GM12878 (cell line): ENCODE results near the gene NMT1. TPM values are rescaled to one million over a fixed set of nuclear protein-coding genes. Genes with fewer than 3 reads are reported as not detected.
A peak's percentile ranks its signal among the peaks of the same experiment; 100 is the strongest.

Source experiments
- ATAC-seq: fragments of 200-7000 bp; cut with Tn5 transposase; 3 replicates; pipeline ENCODE4 v1.9.1; 2020; ENCODE audit warnings: mild to moderate bottlenecking, moderate library complexity
- BruUV-seq: library from RNA; stranded (reverse); fragments of 400-500 nt; replicated peaks from 2 replicates; lab custom pipeline; 2021; lab: Mats Ljungman, UMichigan
- CTCF ChIA-PET: fragments of 300-600 bp; sonication (Branson Sonifier 250); formaldehyde crosslinking; extraction: SDS; loops from one replicate; lab custom pipeline; 2021; ENCODE audit warnings: inconsistent platforms; lab: Yijun Ruan, JAX
- POLR2A ChIA-PET: fragments of 350-600 bp; formaldehyde crosslinking; extraction: SDS; loops from one replicate; lab custom pipeline; 2021; ENCODE audit warnings: inconsistent platforms; lab: Charles Lee
- RAD21 ChIA-PET: fragments of 300-600 bp; sonication (Branson Sonifier 250); formaldehyde crosslinking; loops from one replicate; lab custom pipeline; 2023; ENCODE audit warnings: antibody characterized with exemption; ENCODE audit not compliant: unreplicated experiment; lab: Charles Lee
- SMC1A ChIA-PET: fragments of 300-600 bp; sonication (Branson Sonifier 250); formaldehyde crosslinking; loops from one replicate; lab custom pipeline; 2023; ENCODE audit not compliant: unreplicated experiment, uncharacterized antibody; lab: Charles Lee
- DNase-seq: peaks from one replicate; pipeline ENCODE4 v3.0.0-alpha.2; 2011; ENCODE audit warnings: low read depth, low spot score
- FAIRE-seq: peaks from 3 replicates; lab custom pipeline; 2011; peaks lifted over from hg19 to GRCh38; lab: Jason Lieb, UNC
- H2AFZ ChIP-seq: 2 replicates; pipeline ENCODE4 v1.6.0; 2011; ENCODE audit warnings: low read depth, low read length, control low read depth; ENCODE audit not compliant: control insufficient read depth
- H3K27ac ChIP-seq: 2 replicates; pipeline ENCODE4 v1.5.1; 2011; ENCODE audit warnings: control low read depth; ENCODE audit not compliant: control insufficient read depth, insufficient read depth
- H3K27me3 ChIP-seq, 2 experiments: replicated peaks in 1 of 2; 2 replicates each; pipeline versions ENCODE4 v1.6.0 to v1.6.1; 2011; ENCODE audit warnings: low read length in 1 of 2; ENCODE audit not compliant: control insufficient read depth in 2 of 2, insufficient read depth in 2 of 2
- H3K36me3 ChIP-seq, 2 experiments: 2 replicates each; pipeline ENCODE4 v1.5.1; 2011; ENCODE audit warnings: low read length in 1 of 2; ENCODE audit not compliant: control insufficient read depth in 2 of 2, insufficient read depth in 2 of 2
- H3K4me1 ChIP-seq: 2 replicates; pipeline ENCODE4 v1.6.1; 2011; ENCODE audit warnings: mild to moderate bottlenecking, low read length, moderate library complexity, mixed read lengths; ENCODE audit not compliant: control insufficient read depth, insufficient read depth
- H3K4me2 ChIP-seq: 2 replicates; pipeline ENCODE4 v1.6.0; 2011; ENCODE audit warnings: control low read depth; ENCODE audit not compliant: control insufficient read depth, insufficient read depth
- H3K4me3 ChIP-seq: fragments of 200-600 bp; sonication (generic); 2 replicates; pipeline ENCODE4 v1.5.1; 2016
- H3K79me2 ChIP-seq: 2 replicates; pipeline ENCODE4 v1.6.0; 2011; ENCODE audit warnings: low read length; ENCODE audit not compliant: control insufficient read depth, insufficient read depth
- H3K9ac ChIP-seq: 2 replicates; pipeline ENCODE4 v1.8.0; 2011; ENCODE audit warnings: low read length, control low read depth, mixed read lengths; ENCODE audit not compliant: control insufficient read depth, insufficient read depth
- H3K9me3 ChIP-seq: replicated peaks from 3 replicates; pipeline ENCODE4 v1.5.1; 2011; ENCODE audit warnings: mild to moderate bottlenecking, low read length; ENCODE audit not compliant: control insufficient read depth, insufficient read depth
- H4K20me1 ChIP-seq: 2 replicates; pipeline ENCODE4 v1.6.0; 2011; ENCODE audit not compliant: control insufficient read depth, insufficient read depth
- CREM ChIP-seq: IDR thresholded peaks from 2 replicates; pipeline ENCODE4 v1.6.1; 2014; ENCODE audit warnings: antibody characterized with exemption, low read depth
- IKZF1 ChIP-seq: fragments of 450-650 bp; conservative IDR thresholded peaks from 2 replicates; pipeline ENCODE4 v1.6.1; 2017; ENCODE audit warnings: antibody characterized with exemption, mild to moderate bottlenecking
- MLLT1 ChIP-seq: fragments of 450-650 bp; IDR thresholded peaks from 2 replicates; pipeline ENCODE4 v1.6.1; 2016; ENCODE audit warnings: mild to moderate bottlenecking
- NKRF ChIP-seq: fragments of 450-650 bp; conservative IDR thresholded peaks from 2 replicates; pipeline ENCODE4 v1.6.1; 2017; ENCODE audit warnings: mild to moderate bottlenecking, moderate library complexity
- PBX3 ChIP-seq: IDR thresholded peaks from 2 replicates; pipeline ENCODE4 v1.6.1; 2011; ENCODE audit warnings: mild to moderate bottlenecking, low read depth, low read length, moderate library complexity; ENCODE audit not compliant: insufficient replicate concordance
- RUNX3 ChIP-seq: IDR thresholded peaks from 2 replicates; pipeline ENCODE4 v1.6.1; 2012; ENCODE audit warnings: low read length, inconsistent platforms
- SIN3A ChIP-seq: IDR thresholded peaks from 2 replicates; pipeline ENCODE4 v1.6.1; 2012; ENCODE audit warnings: low read depth, low read length, improper control_type of control experiment
- USF1 ChIP-seq: IDR thresholded peaks from 2 replicates; pipeline ENCODE4 v1.6.1; 2011; ENCODE audit warnings: borderline replicate concordance, low read depth, mild to moderate bottlenecking, moderate library complexity, mixed read lengths, low read length; ENCODE audit not compliant: insufficient read depth; ENCODE audit errors: extremely low read length
- ZNF217 ChIP-seq: fragments of 450-650 bp; IDR thresholded peaks from 2 replicates; pipeline ENCODE4 v1.6.1; 2017; ENCODE audit warnings: antibody characterized with exemption, mild to moderate bottlenecking
- ZNF592 ChIP-seq: fragments of 450-650 bp; IDR thresholded peaks from 2 replicates; pipeline ENCODE4 v1.6.1; 2017; ENCODE audit warnings: mild to moderate bottlenecking, moderate library complexity
- WGBS: methylation state at CpG from one replicate; pipeline ENCODE4 v1.1.6; 2016; ENCODE audit warnings: low lambda C conversion rate; ENCODE audit not compliant: insufficient replicate concordance, insufficient coverage; ENCODE audit errors: missing lambda C conversion rate; 5-methylcytosine and 5-hydroxymethylcytosine counted together
- in situ Hi-C: fragments of 300-500 bp; cut with MboI; formaldehyde crosslinking; loops from 9 replicates; pipeline ENCODE4 v1.14.3; 2018; ENCODE audit warnings: mixed read lengths
- intact Hi-C: fragments of 100-400 bp; cut with micrococcal nuclease; formaldehyde crosslinking; loops from one replicate; pipeline ENCODE4 v1.14.2; 2022; ENCODE audit not compliant: unreplicated experiment
- polyA plus RNA-seq, 11 experiments: library from polyadenylated mRNA; depleted of rRNA in 4 of 11; unstranded in 6 of 11; stranded (reverse) in 5 of 11; fragments of >200 nt; fragmentation: Nextera tagmentation in 4 of 11; fragmentation: Illumina TruSeq in 1 of 11; extraction: Ambion mirVana in 4 of 11; extraction: Trizol in 1 of 11; gene quantifications; 1 replicate in 1 of 11; 2 replicates in 10 of 11; pipeline versions ENCODE4 v1.2.1 to v1.2.3, GENCODE V29; 2011 to 2016; ENCODE audit warnings: inconsistent platforms in 2 of 11, missing spikeins in 2 of 11, low read depth in 1 of 11
- total RNA-seq, 4 experiments: library from RNA; depleted of rRNA in 3 of 4; stranded (reverse); fragments of >200 nt in 3 of 4; fragmentation: Illumina TruSeq in 1 of 4; extraction: Trizol in 1 of 4; gene quantifications; 2 replicates each; pipeline versions ENCODE4 v1.2.1 to v1.2.3, GENCODE V29; 2013 to 2021

NMT1 gene
- total and polyA plus RNA-seq, 10 of the 15 experiments (the other 5 are each of a cell fraction or from before 2014, with no cell fraction given): 96.7 to 395 (median 222) TPM

GRCh38 chr17:45149037-45149668 lies 88.0 kb downstream of the NMT1 start:
- Histone ChIP-seq H3K27me3 (no peaks in the 10 kb centered on the region), H3K4me3 (peak overlapping the region; percentile 96), H3K27ac (peak overlapping the region; percentile 81), H2AFZ (peak overlapping the region; percentile 6; the same call in 1 of the 2 replicates), H3K79me2 (peaks cover 45% of the 10 kb centered on the region), H3K4me1 (peaks cover 19% of the 10 kb centered on the region), H3K9me3 (no peaks in the 10 kb centered on the region), H3K4me2 (peak overlapping the region; percentile 94), H3K36me3 (no peaks in the 10 kb centered on the region), H3K9ac (peak overlapping the region; percentile 69), H4K20me1 (no peaks in the 10 kb centered on the region; the same call in 1 of the 2 replicates)
- CTCF ChIA-PET: interaction anchor here (0.7 to 11.0 kb wide), 27 partner anchors 9 to 372 kb away, joined by 3 to 280 read pairs (median 5); partner anchors contain the start of genes ACBD4, EFTUD2, HEXIM2 and NMT1
- POLR2A ChIA-PET: interaction anchor here (0.5 to 7.1 kb wide), 27 partner anchors 8 to 265 kb away, joined by 3 to 239 read pairs (median 5); partner anchors contain the start of genes ACBD4, EFTUD2, FMNL1 and HEXIM2
- no TSS peak for BruUV-seq
- DNase-seq (no peak), FAIRE-seq (no peak), ATAC-seq (peak; percentile 69)
- intact Hi-C loops (loop anchor here (1.0 to 5.0 kb wide), 2 partner anchors 48 to 153 kb away; no protein-coding TSS in a partner anchor), in situ Hi-C loops (no loop called here)
- RAD21 ChIA-PET: interaction anchor here (0.7 to 6.7 kb wide), 14 partner anchors 11 to 374 kb away, joined by 3 to 121 read pairs (median 4); partner anchors contain the start of genes ACBD4 and HEXIM2
- under 1% methylated on average over 32 of the region's 32 CpGs for WGBS
- SMC1A ChIA-PET: interaction anchor here (0.6 to 6.7 kb wide), 14 partner anchors 12 to 260 kb away, joined by 3 to 114 read pairs (median 5); partner anchors contain the start of genes ACBD4 and HEXIM2
- no peak for TF ChIP-seq SIN3A
- no peak for TF ChIP-seq MLLT1
- TF ChIP-seq ZNF217: no peak
- no peak for TF ChIP-seq PBX3
- no peak for TF ChIP-seq CREM
- no peak for TF ChIP-seq USF1
- TF ChIP-seq ZNF592: peak; percentile 78; the same call in 1 of the 2 replicates
- TF ChIP-seq NKRF: peak; percentile 67
- TF ChIP-seq IKZF1: peak; percentile 43
- 0 out of 2 replicates have a peak, but pooled peaks have one; percentile 4 for TF ChIP-seq RUNX3
